Right lobe of liver (tissue), 6 donors: Measurements from ENCODE around the gene MEF2C. TPM values are rescaled to one million over a fixed set of nuclear protein-coding genes. Genes with fewer than 3 reads are reported as not detected.

Source experiments
- ATAC-seq, 4 donors: fragments of 200-7000 bp; cut with Tn5 transposase; one replicate each; pipeline ENCODE4 v1.9.1; 2020; ENCODE audit warnings: mild to moderate bottlenecking in 4 of 4, moderate library complexity in 4 of 4
- DNase-seq, 3 donors: peaks; one replicate each; pipeline ENCODE4 v3.0.0-alpha.2; 2020
- H3K27ac ChIP-seq, 3 donors: fragments of 200-600 bp; one replicate each; pipeline ENCODE4 v1.8.0; 2022
- H3K27me3 ChIP-seq, 2 donors: fragments of 200-600 bp; one replicate each; pipeline ENCODE4 v1.8.0; 2022
- H3K36me3 ChIP-seq, 4 donors: fragments of 200-600 bp; sonication (generic) in 1 of 4; one replicate each; pipeline versions ENCODE4 v1.5.1 to v1.8.0; 2017 to 2022; ENCODE audit warnings: control low read depth in 1 of 4
- H3K4me1 ChIP-seq, 4 donors: fragments of 200-600 bp; sonication (generic) in 1 of 4; one replicate each; pipeline versions ENCODE4 v1.5.1 to v1.8.0; 2017 to 2022; ENCODE audit warnings: control low read depth in 1 of 4
- H3K4me3 ChIP-seq, 3 donors: fragments of 200-600 bp; one replicate each; pipeline ENCODE4 v1.8.0; 2022
- H3K9me3 ChIP-seq, 4 donors: fragments of 200-600 bp; sonication (generic) in 1 of 4; one replicate each; pipeline versions ENCODE4 v1.5.1 to v1.8.0; 2017 to 2022; ENCODE audit warnings: control low read depth in 1 of 4
- POLR2A ChIP-seq: fragments of 450-650 bp; IDR thresholded peaks from one replicate; pipeline ENCODE4 v1.6.1; 2017; ENCODE audit warnings: antibody characterized with exemption, mild to moderate bottlenecking
- WGBS: methylation state at CpG from one replicate; pipeline ENCODE4 v1.1.6; 2018; ENCODE audit warnings: low coverage, low lambda C conversion rate; ENCODE audit not compliant: insufficient coverage; ENCODE audit errors: missing lambda C conversion rate; 5-methylcytosine and 5-hydroxymethylcytosine counted together
- intact Hi-C, 2 donors: fragments of 100-400 bp; cut with DNase I; formaldehyde crosslinking; loops; one replicate each; pipeline versions ENCODE4 v1.11.2 to v1.14.1; 2022
- total RNA-seq, 6 experiments: library from RNA; depleted of rRNA in 2 of 6; stranded (reverse); fragments of >200 nt in 2 of 6; fragmentation: NEBNext Ultra II Directional in 3 of 6; extraction: Animal tissue kit (Norgen Biotek cat#: 25700) in 3 of 6; gene quantifications; one replicate each; pipeline versions ENCODE4 v1.1.0 to v1.2.4, GENCODE V29; 2016 to 2023
- TF ChIP-seq, protein P1 (sequence below), 4 donors: fragments of 200-600 bp in 3 of 4; fragments of 450-650 bp in 1 of 4; IDR thresholded peaks; one replicate each; pipeline versions ENCODE4 v1.5.1 to v1.8.0; 2016 to 2022; ENCODE audit warnings: antibody characterized with exemption in 4 of 4, mild to moderate bottlenecking in 2 of 4
- donor health status: DM: no; HTN: yes; CAD: no.
- donor health status: DM: no; HTN: no; CAD: no.
- donor health status: DM: no; HTN: no; CAD: no.
- donor health status: DM: no; HTN: yes; CAD: no.
- donor health status: DM: no; HTN: yes; CAD: no.

The MEF2C gene
- total RNA-seq, 6 experiments from 2014 or later, result 4.4 to 19.4 (median 6.4) TPM

DNA sequence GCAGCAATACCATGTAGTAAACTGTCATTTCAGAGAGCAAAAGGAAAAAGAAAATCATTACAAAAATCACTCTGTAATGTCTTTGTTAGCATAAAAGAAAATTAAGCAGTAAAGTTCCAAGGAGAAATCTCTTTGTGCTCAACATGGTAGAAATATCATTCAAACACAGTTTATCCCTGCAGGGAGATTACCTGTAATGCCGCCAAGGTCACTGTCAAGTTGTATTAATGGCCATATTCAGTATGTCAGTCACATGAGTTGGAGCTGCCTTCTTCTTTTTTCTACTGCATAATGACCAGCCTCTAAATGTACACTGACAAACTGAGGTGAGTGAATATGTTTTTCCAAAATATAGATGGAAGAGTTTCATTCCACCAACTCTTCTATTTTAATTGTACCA lies 36.5 kb downstream of the MEF2C start:
- intact Hi-C loops, result no loop called here
- no peaks in the 10 kb centered on the region for H3K36me3 ChIP-seq
- H3K27me3 ChIP-seq, result no peaks in the 10 kb centered on the region
- H3K27ac ChIP-seq, result no peak overlapping the region
- H3K9me3 ChIP-seq, result no peaks in the 10 kb centered on the region
- WGBS, result 69% methylated on average over 1 of the region's 1 CpG
- TF ChIP-seq, protein P1, sequence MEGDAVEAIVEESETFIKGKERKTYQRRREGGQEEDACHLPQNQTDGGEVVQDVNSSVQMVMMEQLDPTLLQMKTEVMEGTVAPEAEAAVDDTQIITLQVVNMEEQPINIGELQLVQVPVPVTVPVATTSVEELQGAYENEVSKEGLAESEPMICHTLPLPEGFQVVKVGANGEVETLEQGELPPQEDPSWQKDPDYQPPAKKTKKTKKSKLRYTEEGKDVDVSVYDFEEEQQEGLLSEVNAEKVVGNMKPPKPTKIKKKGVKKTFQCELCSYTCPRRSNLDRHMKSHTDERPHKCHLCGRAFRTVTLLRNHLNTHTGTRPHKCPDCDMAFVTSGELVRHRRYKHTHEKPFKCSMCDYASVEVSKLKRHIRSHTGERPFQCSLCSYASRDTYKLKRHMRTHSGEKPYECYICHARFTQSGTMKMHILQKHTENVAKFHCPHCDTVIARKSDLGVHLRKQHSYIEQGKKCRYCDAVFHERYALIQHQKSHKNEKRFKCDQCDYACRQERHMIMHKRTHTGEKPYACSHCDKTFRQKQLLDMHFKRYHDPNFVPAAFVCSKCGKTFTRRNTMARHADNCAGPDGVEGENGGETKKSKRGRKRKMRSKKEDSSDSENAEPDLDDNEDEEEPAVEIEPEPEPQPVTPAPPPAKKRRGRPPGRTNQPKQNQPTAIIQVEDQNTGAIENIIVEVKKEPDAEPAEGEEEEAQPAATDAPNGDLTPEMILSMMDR (IDR thresholded peaks at IDR 0.05), result no peak
- no peak for TF ChIP-seq POLR2A
- no peak overlapping the region for H3K4me3 ChIP-seq
- no peak for DNase-seq
- ATAC-seq, result no peak
- H3K4me1 ChIP-seq, result no peaks in the 10 kb centered on the region

DNA sequence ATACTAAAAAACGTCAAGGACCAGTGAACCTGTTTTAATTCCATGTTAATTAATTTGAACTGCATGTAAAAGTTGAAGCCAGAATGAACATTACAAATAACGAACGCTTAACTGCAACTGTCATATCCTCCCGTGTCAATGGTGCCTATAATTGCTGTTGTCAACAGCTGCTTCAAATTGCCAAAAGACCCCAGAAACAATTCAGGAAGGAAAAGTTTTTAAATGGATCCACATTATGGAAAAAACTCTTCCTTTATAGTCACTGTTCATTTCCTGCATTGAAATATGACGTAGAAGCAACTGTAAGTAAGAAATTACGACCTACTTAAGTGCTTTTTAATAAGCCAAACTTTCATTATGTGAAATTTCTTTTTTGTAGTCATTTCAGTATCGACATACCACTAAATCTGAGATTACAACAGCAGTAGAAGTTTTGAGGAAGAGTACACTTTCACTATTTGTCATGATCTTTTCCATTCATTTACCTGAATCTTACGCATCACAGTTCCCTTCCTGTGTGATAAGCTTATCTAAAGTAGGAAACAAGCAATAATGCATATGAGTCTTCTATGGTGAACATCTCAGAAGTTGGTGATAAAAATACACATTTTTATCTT lies 37.8 kb downstream of the MEF2C start:
- no peaks in the 10 kb centered on the region for H3K27me3 ChIP-seq
- H3K36me3 ChIP-seq, result no peaks in the 10 kb centered on the region
- H3K4me3 ChIP-seq, result no peak overlapping the region
- H3K27ac ChIP-seq, result no peak overlapping the region
- WGBS, result 38% methylated on average over 8 of the region's 8 CpGs
- intact Hi-C loops, result no loop called here
- ATAC-seq (no peak), DNase-seq (no peak)
- TF ChIP-seq, protein P1 (IDR thresholded peaks at IDR 0.05), result no peak
- no peak for TF ChIP-seq POLR2A
- H3K4me1 ChIP-seq, result no peaks in the 10 kb centered on the region
- H3K9me3 ChIP-seq, result no peaks in the 10 kb centered on the region

DNA sequence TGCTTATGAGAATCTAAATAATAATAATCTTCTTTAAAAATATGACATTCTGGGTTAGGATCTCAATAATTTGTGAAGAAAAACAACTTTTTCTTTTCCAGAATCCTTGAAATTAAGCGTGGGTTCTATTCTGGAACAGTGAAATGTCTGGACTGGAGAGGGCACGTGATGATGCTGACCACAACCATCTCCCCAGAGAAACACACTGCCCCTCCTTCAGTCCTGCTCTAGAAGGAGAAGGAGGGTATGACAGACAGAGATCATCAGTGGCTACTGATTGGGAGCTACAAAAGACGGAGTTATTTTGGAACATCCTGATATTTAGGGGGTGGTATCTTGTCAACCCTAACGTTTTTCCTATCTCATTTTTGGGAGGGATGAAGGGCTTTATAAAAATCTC lies 40.2 kb downstream of the MEF2C start:
- Histone ChIP-seq H3K9me3 (no peaks in the 10 kb centered on the region), H3K4me1 (no peaks in the 10 kb centered on the region), H3K27me3 (no peaks in the 10 kb centered on the region), H3K4me3 (no peak overlapping the region), H3K36me3 (no peaks in the 10 kb centered on the region), H3K27ac (no peak overlapping the region)
- DNase-seq (no peak), ATAC-seq (no peak)
- intact Hi-C loops, result no loop called here
- no peak for TF ChIP-seq POLR2A
- TF ChIP-seq, protein P1 (IDR thresholded peaks at IDR 0.05), result no peak
- WGBS, result 49% methylated on average over 4 of the region's 4 CpGs

DNA sequence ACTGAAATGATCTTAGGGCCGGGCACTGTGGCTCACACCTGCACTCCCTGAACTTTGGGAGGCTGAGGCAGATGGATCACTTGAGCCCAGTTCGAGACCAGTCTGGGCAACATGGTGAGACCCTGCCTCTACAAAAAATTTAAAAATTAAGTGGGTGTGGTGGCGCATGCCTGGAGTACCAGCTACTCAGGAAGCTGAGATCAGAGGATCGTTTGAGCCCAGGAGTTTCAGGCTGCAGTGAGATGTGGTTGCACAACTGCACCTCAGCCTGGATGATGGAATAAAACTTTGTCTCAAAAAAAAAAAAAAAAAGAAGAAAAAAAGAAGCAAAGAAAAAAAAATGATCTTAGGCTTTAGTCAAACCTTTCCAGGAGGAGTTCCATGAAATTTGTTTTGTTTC lies 41.8 kb downstream of the MEF2C start:
- H3K27me3 ChIP-seq, result no peaks in the 10 kb centered on the region
- H3K36me3 ChIP-seq, result no peaks in the 10 kb centered on the region
- ATAC-seq (no peak), DNase-seq (no peak)
- TF ChIP-seq, protein P1 (IDR thresholded peaks at IDR 0.05), result no peak
- TF ChIP-seq POLR2A, result no peak
- H3K9me3 ChIP-seq, result no peaks in the 10 kb centered on the region
- intact Hi-C loops, result no loop called here
- H3K4me3 ChIP-seq, result no peak overlapping the region
- WGBS, result 45% methylated on average over 4 of the region's 4 CpGs
- H3K4me1 ChIP-seq, result no peaks in the 10 kb centered on the region
- H3K27ac ChIP-seq, result no peak overlapping the region

DNA sequence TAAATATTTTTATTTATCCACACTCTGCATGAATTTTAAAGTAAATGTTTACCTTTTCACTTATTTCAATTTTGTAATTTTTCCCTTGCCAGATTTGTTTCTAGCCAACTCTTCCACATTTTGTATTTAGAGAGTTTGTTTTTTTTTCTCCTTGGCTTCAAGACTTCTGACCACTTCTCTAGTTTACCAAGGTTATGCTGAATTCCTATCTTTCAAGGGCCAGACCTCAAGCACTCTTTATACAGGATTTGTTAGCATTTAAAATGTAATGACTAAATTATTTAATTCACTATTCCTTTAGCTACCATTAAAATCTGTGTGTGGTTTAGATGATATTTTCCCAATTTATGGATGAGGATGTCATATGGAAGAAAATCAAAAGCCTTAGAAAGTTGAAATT lies 42.5 kb downstream of the MEF2C start:
- DNase-seq (no peak), ATAC-seq (no peak)
- Histone ChIP-seq H3K36me3 (no peaks in the 10 kb centered on the region), H3K9me3 (no peaks in the 10 kb centered on the region), H3K27me3 (no peaks in the 10 kb centered on the region), H3K4me3 (no peak overlapping the region), H3K4me1 (no peaks in the 10 kb centered on the region), H3K27ac (no peak overlapping the region)
- TF ChIP-seq, protein P1 (IDR thresholded peaks at IDR 0.05), result no peak
- no peak for TF ChIP-seq POLR2A
- intact Hi-C loops, result no loop called here
